ENCODE measurements around the gene ENAH. TPM values are rescaled to one million over a fixed set of nuclear protein-coding genes. Genes with fewer than 3 reads are reported as not detected.

ENAH gene
- total and polyA plus RNA-seq, 10 donors: 5.1 to 98.1 (median 44.8) TPM

DNA sequence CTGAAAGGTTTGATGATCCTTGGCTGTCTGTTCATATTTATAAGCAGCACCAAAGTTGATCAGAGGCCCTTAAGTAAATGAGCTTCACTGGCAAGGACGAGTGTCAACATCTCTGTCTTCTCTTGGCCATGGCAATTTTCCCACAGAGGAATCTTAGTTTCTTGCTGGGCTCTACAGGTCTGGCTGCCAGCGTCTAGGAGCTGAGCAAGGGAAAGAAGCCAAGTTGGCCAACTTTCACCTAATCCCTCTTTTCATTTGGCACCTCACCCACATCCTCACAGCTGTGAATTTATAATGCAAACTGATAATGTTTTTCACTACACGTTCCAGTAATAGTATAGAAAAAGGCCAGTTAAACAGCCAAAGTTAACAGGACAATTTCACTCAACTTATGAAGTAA is 126.0 kb downstream of the ENAH start:
- 46 to 69% (median 54%) methylated on average over 3 of the region's 3 CpGs for WGBS, 5 donors
- no peaks in the 10 kb centered on the region for H3K9me3 ChIP-seq
- TF ChIP-seq, protein P1, sequence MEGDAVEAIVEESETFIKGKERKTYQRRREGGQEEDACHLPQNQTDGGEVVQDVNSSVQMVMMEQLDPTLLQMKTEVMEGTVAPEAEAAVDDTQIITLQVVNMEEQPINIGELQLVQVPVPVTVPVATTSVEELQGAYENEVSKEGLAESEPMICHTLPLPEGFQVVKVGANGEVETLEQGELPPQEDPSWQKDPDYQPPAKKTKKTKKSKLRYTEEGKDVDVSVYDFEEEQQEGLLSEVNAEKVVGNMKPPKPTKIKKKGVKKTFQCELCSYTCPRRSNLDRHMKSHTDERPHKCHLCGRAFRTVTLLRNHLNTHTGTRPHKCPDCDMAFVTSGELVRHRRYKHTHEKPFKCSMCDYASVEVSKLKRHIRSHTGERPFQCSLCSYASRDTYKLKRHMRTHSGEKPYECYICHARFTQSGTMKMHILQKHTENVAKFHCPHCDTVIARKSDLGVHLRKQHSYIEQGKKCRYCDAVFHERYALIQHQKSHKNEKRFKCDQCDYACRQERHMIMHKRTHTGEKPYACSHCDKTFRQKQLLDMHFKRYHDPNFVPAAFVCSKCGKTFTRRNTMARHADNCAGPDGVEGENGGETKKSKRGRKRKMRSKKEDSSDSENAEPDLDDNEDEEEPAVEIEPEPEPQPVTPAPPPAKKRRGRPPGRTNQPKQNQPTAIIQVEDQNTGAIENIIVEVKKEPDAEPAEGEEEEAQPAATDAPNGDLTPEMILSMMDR (IDR thresholded peaks at IDR 0.05 in 8 of 11, conservative IDR thresholded peaks at IDR 0.05 in 3 of 11): no peak
- TF ChIP-seq POLR2A (IDR thresholded peaks at IDR 0.05): no peak
- no peak for TF ChIP-seq POLR2AphosphoS5 (IDR thresholded peaks at IDR 0.05)
- intact Hi-C loops (cut with DNase I; ENCODE audit: low total_unique reads): no loop called here
- no peak overlapping the region for H3K4me3 ChIP-seq
- H3K27me3 ChIP-seq (replicated peaks in 1 of 7): no peaks in the 10 kb centered on the region
- no peak overlapping the region for H3K27ac ChIP-seq
- no peaks in the 10 kb centered on the region for H3K36me3 ChIP-seq
- peaks cover 0 to 3% (median 0%) of the 10 kb centered on the region in 6 donors for H3K4me1 ChIP-seq
- no peak for DNase-seq

DNA sequence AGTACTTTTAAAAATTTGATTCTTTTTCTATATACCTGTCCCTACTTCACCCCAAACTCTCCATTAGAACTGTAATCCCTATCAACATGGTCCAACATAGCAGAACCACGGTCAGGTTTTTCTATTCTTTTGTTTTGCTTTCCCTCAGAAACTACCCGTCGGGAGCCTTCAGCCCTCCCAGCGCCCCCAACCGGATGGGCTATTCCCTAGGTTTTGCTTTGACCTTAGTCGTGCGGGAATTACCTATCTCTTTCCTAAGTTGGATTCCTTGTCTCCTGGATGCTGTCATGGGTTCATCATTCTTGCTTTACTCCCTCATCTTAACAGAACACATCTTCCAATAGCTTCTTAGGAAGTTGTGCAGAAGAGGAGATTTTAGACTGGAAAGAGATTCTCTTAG is 127.5 kb downstream of the ENAH start:
- Histone ChIP-seq H3K27ac (no peak overlapping the region), H3K9me3 (no peaks in the 10 kb centered on the region), H3K4me3 (no peak overlapping the region), H3K4me1 (no peaks in the 10 kb centered on the region), H3K27me3 (replicated peaks in 1 of 7) (no peaks in the 10 kb centered on the region), H3K36me3 (no peaks in the 10 kb centered on the region)
- intact Hi-C loops (cut with DNase I; ENCODE audit: low total_unique reads): no loop called here
- WGBS, 5 donors: 94 to 97% (median 95%) methylated on average over 7 of the region's 7 CpGs
- TF ChIP-seq, protein P1 (IDR thresholded peaks at IDR 0.05 in 8 of 11, conservative IDR thresholded peaks at IDR 0.05 in 3 of 11): no peak
- no peak for TF ChIP-seq POLR2A (IDR thresholded peaks at IDR 0.05)
- no peak for TF ChIP-seq POLR2AphosphoS5 (IDR thresholded peaks at IDR 0.05)
- no peak for DNase-seq

DNA sequence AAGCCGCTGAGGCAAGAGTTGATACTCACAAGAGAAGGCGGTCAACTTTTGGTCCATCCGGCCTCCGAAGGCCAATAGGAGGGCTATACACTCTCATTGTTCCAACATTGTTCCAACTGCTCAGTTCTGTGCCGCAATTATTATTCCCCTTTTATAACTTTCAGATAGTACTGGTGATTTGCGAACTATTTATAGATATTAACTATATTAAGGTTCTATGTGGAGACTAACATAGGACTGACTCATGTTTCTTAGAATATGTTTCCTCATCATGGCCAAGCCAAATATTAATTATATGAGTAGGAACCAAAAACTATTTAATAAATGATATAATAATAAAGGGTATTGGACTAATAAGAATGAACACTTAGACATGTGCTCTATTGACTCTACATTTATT is 128.4 kb downstream of the ENAH start:
- H3K36me3 ChIP-seq: no peaks in the 10 kb centered on the region
- no peaks in the 10 kb centered on the region for H3K27me3 ChIP-seq (replicated peaks in 1 of 7)
- TF ChIP-seq, protein P1 (IDR thresholded peaks at IDR 0.05 in 8 of 11, conservative IDR thresholded peaks at IDR 0.05 in 3 of 11): no peak
- TF ChIP-seq POLR2A (IDR thresholded peaks at IDR 0.05) (no peak), POLR2AphosphoS5 (IDR thresholded peaks at IDR 0.05) (no peak)
- no peak overlapping the region for H3K4me3 ChIP-seq
- WGBS, 5 donors: 93 to 97% (median 96%) methylated on average over 6 of the region's 6 CpGs
- no peaks in the 10 kb centered on the region for H3K4me1 ChIP-seq
- intact Hi-C loops (cut with DNase I; ENCODE audit: low total_unique reads): no loop called here
- DNase-seq: no peak
- no peak overlapping the region for H3K27ac ChIP-seq
- H3K9me3 ChIP-seq: no peaks in the 10 kb centered on the region

DNA sequence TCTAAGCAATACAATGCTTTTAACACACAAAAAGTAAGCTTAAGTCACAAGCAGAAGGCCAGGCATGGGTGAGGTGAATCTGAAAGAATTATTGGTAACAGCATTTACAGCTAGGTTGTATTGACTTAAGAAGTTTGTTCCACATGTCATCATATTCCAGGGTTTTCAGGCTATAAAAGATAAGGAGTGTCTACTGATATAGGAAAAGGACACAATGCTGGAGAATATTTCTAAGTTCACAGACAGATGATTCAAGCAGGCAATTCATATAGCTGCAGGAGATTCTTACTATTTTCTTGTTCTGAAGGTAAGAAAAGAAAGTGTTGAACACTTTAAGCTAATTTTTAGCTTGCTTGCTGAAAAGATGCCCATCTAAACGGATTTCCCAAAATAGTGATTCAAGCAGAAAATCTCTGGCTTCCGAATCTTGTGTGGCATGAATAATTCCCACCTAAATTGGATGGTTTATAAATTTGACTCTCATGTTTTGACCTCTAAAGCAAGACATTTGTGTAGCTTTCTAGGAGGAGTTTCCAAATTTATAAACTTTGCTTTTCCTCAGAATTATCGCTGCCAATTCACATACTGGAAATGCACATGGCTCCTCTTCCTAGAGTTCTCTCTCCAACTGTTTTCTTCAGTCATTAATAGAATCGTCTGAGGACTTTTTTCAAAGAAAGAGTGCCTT is 129.5 kb downstream of the ENAH start:
- H3K36me3 ChIP-seq: peaks cover 0 to 4% (median 0%) of the 10 kb centered on the region in 6 donors
- intact Hi-C loops (cut with DNase I; ENCODE audit: low total_unique reads): no loop called here
- H3K9me3 ChIP-seq: no peaks in the 10 kb centered on the region
- H3K4me3 ChIP-seq: no peak overlapping the region
- H3K27ac ChIP-seq: no peak overlapping the region
- DNase-seq: no peak
- no peaks in the 10 kb centered on the region for H3K4me1 ChIP-seq
- H3K27me3 ChIP-seq (replicated peaks in 1 of 7): no peaks in the 10 kb centered on the region
- WGBS, 5 donors: 77 to 92% (median 81%) methylated on average over 4 of the region's 4 CpGs
- no peak for TF ChIP-seq POLR2AphosphoS5 (IDR thresholded peaks at IDR 0.05)
- no peak for TF ChIP-seq POLR2A (IDR thresholded peaks at IDR 0.05)
- TF ChIP-seq, protein P1 (IDR thresholded peaks at IDR 0.05 in 8 of 11, conservative IDR thresholded peaks at IDR 0.05 in 3 of 11): no peak
